Endothelial cell of umbilical vein (primary cell): Measurements from ENCODE around the gene NYAP2. TPM values are rescaled to one million over a fixed set of nuclear protein-coding genes. Genes with fewer than 3 reads are reported as not detected.

ENCODE experiments used
- BruUV-seq: library from RNA; stranded (reverse); fragments of 400-500 nt; replicated peaks from 2 replicates; lab custom pipeline; 2021; lab: Mats Ljungman, UMichigan
- CTCF ChIA-PET: fragments of 300-600, 350-600 bp; sonication (Branson Sonifier 250); formaldehyde crosslinking; loops from one replicate; lab custom pipeline; 2021; ENCODE audit warnings: antibody characterized with exemption, inconsistent platforms; lab: Charles Lee
- POLR2A ChIA-PET: fragments of 300-600, 350-600 bp; sonication (Branson Sonifier 250); formaldehyde crosslinking; loops from one replicate; lab custom pipeline; 2021; ENCODE audit warnings: antibody characterized with exemption, inconsistent platforms; lab: Charles Lee
- DNase-seq: peaks from one replicate; pipeline ENCODE4 v3.0.0-alpha.2; 2011; ENCODE audit warnings: low read depth, low spot score
- FAIRE-seq: peaks from 2 replicates; lab custom pipeline; 2011; peaks lifted over from hg19 to GRCh38; lab: Jason Lieb, UNC
- H2AFZ ChIP-seq: 2 replicates; pipeline ENCODE4 v1.6.0; 2012; ENCODE audit warnings: low read depth, low read length, control low read depth, inconsistent platforms
- H3K27ac ChIP-seq: 2 replicates; pipeline ENCODE4 v1.5.1; 2011; ENCODE audit warnings: low read depth, mild to moderate bottlenecking, control low read depth, low read length, moderate library complexity; ENCODE audit not compliant: insufficient read depth
- H3K27me3 ChIP-seq, 2 experiments: 2 replicates each; pipeline versions ENCODE4 v1.6.0 to v1.6.1; 2011; ENCODE audit warnings: low read length in 2 of 2, mixed read lengths in 1 of 2; ENCODE audit not compliant: control insufficient read depth in 2 of 2, insufficient read depth in 2 of 2
- H3K36me3 ChIP-seq, 2 experiments: 2 replicates in 1 of 2; 3 replicates in 1 of 2; pipeline ENCODE4 v1.5.1; 2011; ENCODE audit warnings: low read length in 2 of 2, mild to moderate bottlenecking in 1 of 2, moderate library complexity in 1 of 2; ENCODE audit not compliant: control insufficient read depth in 2 of 2, insufficient read depth in 2 of 2; ENCODE audit errors: extremely low read depth in 1 of 2
- H3K4me1 ChIP-seq: 3 replicates; pipeline ENCODE4 v1.5.1; 2011; ENCODE audit warnings: mild to moderate bottlenecking, low read length; ENCODE audit not compliant: control insufficient read depth, insufficient read depth; ENCODE audit errors: extremely low read depth
- H3K4me2 ChIP-seq: 2 replicates; pipeline ENCODE4 v1.6.1; 2011; ENCODE audit warnings: low read length, control low read depth, mixed read lengths; ENCODE audit not compliant: insufficient read depth
- H3K4me3 ChIP-seq, 3 experiments: fragments of 200-600 bp in 1 of 3; sonication (generic), shearing (Covaris generic) in 1 of 3; replicated peaks in 1 of 3; 2 replicates each; pipeline ENCODE4 v1.5.1; 2011 to 2016; ENCODE audit warnings: control low read depth in 3 of 3, low read length in 3 of 3, mild to moderate bottlenecking in 2 of 3, inconsistent platforms in 1 of 3, low read depth in 1 of 3, moderate library complexity in 1 of 3; ENCODE audit not compliant: insufficient read depth in 1 of 3
- H3K79me2 ChIP-seq: 2 replicates; pipeline ENCODE4 v1.6.0; 2012; ENCODE audit warnings: low read length, inconsistent platforms; ENCODE audit not compliant: control insufficient read depth, insufficient read depth
- H3K9ac ChIP-seq: replicated peaks from 2 replicates; pipeline ENCODE3; 2011; ENCODE audit warnings: low read length, control low read depth; ENCODE audit not compliant: insufficient read depth; ENCODE audit errors: extremely low read depth
- H3K9me1 ChIP-seq: replicated peaks from 3 replicates; pipeline ENCODE4 v1.6.0; 2011; ENCODE audit warnings: mild to moderate bottlenecking, low read length; ENCODE audit not compliant: control insufficient read depth, insufficient read depth; ENCODE audit errors: extremely low read depth
- H3K9me3 ChIP-seq: replicated peaks from 2 replicates; pipeline ENCODE4 v1.5.1; 2012; ENCODE audit warnings: low read length, inconsistent platforms; ENCODE audit not compliant: control insufficient read depth, insufficient read depth
- H4K20me1 ChIP-seq: replicated peaks from 2 replicates; pipeline ENCODE3; 2011; ENCODE audit warnings: mild to moderate bottlenecking, low read length; ENCODE audit not compliant: control insufficient read depth, insufficient read depth; ENCODE audit errors: extremely low read depth
- CTCF ChIP-seq, 2 donors: IDR thresholded peaks; 1 replicate in 1 of 2; 2 replicates in 1 of 2; pipeline ENCODE4 v1.5.1; 2011; ENCODE audit warnings: low read length in 2 of 2, mild to moderate bottlenecking in 2 of 2, moderate library complexity in 2 of 2, control low read depth in 1 of 2, inconsistent platforms in 1 of 2, low read depth in 1 of 2; ENCODE audit not compliant: insufficient read depth in 1 of 2; ENCODE audit errors: extremely low read depth in 1 of 2
- FOS ChIP-seq: IDR thresholded peaks from 2 replicates; pipeline ENCODE4 v1.6.1; 2011; ENCODE audit warnings: mild to moderate bottlenecking, low read length, moderate library complexity, borderline replicate concordance; ENCODE audit not compliant: insufficient read depth
- GATA2 ChIP-seq: IDR thresholded peaks from 2 replicates; pipeline ENCODE4 v1.7.0; 2011; ENCODE audit warnings: low read depth, mild to moderate bottlenecking, moderate library complexity, mixed read lengths, low read length; ENCODE audit not compliant: insufficient read length, insufficient read depth
- JUN ChIP-seq: IDR thresholded peaks from 2 replicates; pipeline ENCODE4 v1.6.1; 2011; ENCODE audit warnings: borderline replicate concordance, low read depth; ENCODE audit not compliant: insufficient read length, insufficient read depth
- MAX ChIP-seq: IDR thresholded peaks from 2 replicates; pipeline ENCODE4 v1.6.1; 2011; ENCODE audit not compliant: insufficient read depth, insufficient read length
- MYC ChIP-seq: IDR thresholded peaks from one replicate; pipeline ENCODE4 v1.6.1; 2011; ENCODE audit warnings: mild to moderate bottlenecking, low read depth, low read length
- POLR2AphosphoS5 ChIP-seq: IDR thresholded peaks from 2 replicates; pipeline ENCODE4 v1.6.1; 2012; ENCODE audit warnings: low read depth, mild to moderate bottlenecking, control low read depth, low read length, moderate library complexity; ENCODE audit not compliant: insufficient read depth
- dilution Hi-C: fragments of 300-500 bp; cut with MboI; formaldehyde crosslinking; loops from one replicate; pipeline ENCODE4 v1.15.0; 2019; ENCODE audit warnings: low sequenced_read_pairs; ENCODE audit not compliant: extremely low pct_ligation_motif_present
- intact Hi-C: fragments of 100-400 bp; cut with micrococcal nuclease; formaldehyde crosslinking; loops from one replicate; pipeline ENCODE4 v1.10.0; 2022
- polyA plus RNA-seq, 4 experiments: library from polyadenylated mRNA; depleted of rRNA in 3 of 4; stranded (reverse) in 3 of 4; unstranded in 1 of 4; fragments of >200 nt; gene quantifications; 2 replicates each; pipeline versions ENCODE4 v1.2.1 to v1.2.3, GENCODE V29; 2011 to 2012; ENCODE audit warnings: missing spikeins in 1 of 4
- total RNA-seq: library from RNA; stranded (reverse); gene quantifications from 2 replicates; pipeline ENCODE4 v1.2.3, GENCODE V29; 2021

NYAP2 gene
- total and polyA plus RNA-seq, 2 donors (not counting 3 experiments of a cell fraction or from before 2014, with no cell fraction given), result not detected

GRCh38 chr2:225465827-225466226 lies 66.3 kb downstream of the NYAP2 start:
- no peak overlapping the region for H3K4me2 ChIP-seq
- TF ChIP-seq FOS (no peak), POLR2AphosphoS5 (no peak), CTCF (IDR thresholded peaks at IDR 0.05; ENCODE audit: extremely low read depth in 1 of 2, insufficient read depth in 1 of 2, low read depth in 1 of 2, low read length in 2 of 2) (no peak)
- FAIRE-seq (no peak), DNase-seq (no peak)
- H4K20me1 ChIP-seq, result no peaks in the 10 kb centered on the region
- no peaks in the 10 kb centered on the region for H3K79me2 ChIP-seq
- intact Hi-C loops (no loop called here), dilution Hi-C loops (no loop called here)
- H3K4me1 ChIP-seq, result no peaks in the 10 kb centered on the region
- ChIA-PET POLR2A (no interaction called here), CTCF (no interaction called here)
- no peak overlapping the region for H2AFZ ChIP-seq
- H3K36me3 ChIP-seq, result no peaks in the 10 kb centered on the region
- H3K27ac ChIP-seq, result no peak overlapping the region
- no peaks in the 10 kb centered on the region for H3K9me3 ChIP-seq
- no peak overlapping the region for H3K4me3 ChIP-seq
- no peak overlapping the region for H3K9ac ChIP-seq
- H3K27me3 ChIP-seq, result no peaks in the 10 kb centered on the region
- H3K9me1 ChIP-seq, result no peaks in the 10 kb centered on the region
- no TSS peak for BruUV-seq

- CTCF ChIA-PET, result no interaction called here
- BruUV-seq, result no TSS peak
- Histone ChIP-seq H3K9me1 (no peaks in the 10 kb centered on the region), H3K9ac (no peak overlapping the region), H3K4me3 (no peak overlapping the region), H3K4me1 (no peaks in the 10 kb centered on the region), H3K27ac (no peak overlapping the region), H3K27me3 (no peaks in the 10 kb centered on the region), H3K9me3 (no peaks in the 10 kb centered on the region), H3K79me2 (no peaks in the 10 kb centered on the region), H3K36me3 (no peaks in the 10 kb centered on the region), H2AFZ (no peak overlapping the region), H4K20me1 (no peaks in the 10 kb centered on the region), H3K4me2 (no peak overlapping the region)
- FAIRE-seq (no peak), DNase-seq (no peak)
- intact Hi-C loops, result no loop called here
- dilution Hi-C loops, result no loop called here
- TF ChIP-seq MAX (no peak), CTCF (IDR thresholded peaks at IDR 0.05; ENCODE audit: extremely low read depth in 1 of 2, insufficient read depth in 1 of 2, low read depth in 1 of 2, low read length in 2 of 2) (no peak), FOS (no peak), GATA2 (no peak), MYC (no peak), JUN (no peak), POLR2AphosphoS5 (no peak)
- POLR2A ChIA-PET, result no interaction called here
These were observed 67.5 kb downstream of the NYAP2 start for GRCh38 chr2:225466891-225467604.
